HG02981 (cell line): ENCODE measurements around the gene TBC1D2.

Source experiments
- ATAC-seq: cut with Tn5 transposase; IDR thresholded peaks from one replicate; pipeline ENCODE4 v1.9.1; 2021; ENCODE audit warnings: mild to moderate bottlenecking, moderate library complexity; ENCODE audit not compliant: unreplicated experiment

Gene TBC1D2

GRCh38 chr9:98241357-98242300 lies 13.8 kb downstream of the TBC1D2 start:
- ATAC-seq = no peak

- ATAC-seq = no peak
Measured at GRCh38 chr9:98240475-98240874, 15.0 kb downstream of the TBC1D2 start.

GRCh38 chr9:98236901-98237487 lies 18.5 kb downstream of the TBC1D2 start:
- no peak for ATAC-seq

GRCh38 chr9:98235126-98235525 lies 20.3 kb downstream of the TBC1D2 start:
- ATAC-seq = no peak

GRCh38 chr9:98234245-98234825 lies 21.1 kb downstream of the TBC1D2 start:
- no peak for ATAC-seq

- no peak for ATAC-seq
Measured at GRCh38 chr9:98232926-98233325, 22.5 kb downstream of the TBC1D2 start.

- no peak for ATAC-seq
Measured at GRCh38 chr9:98231770-98232478, 23.5 kb downstream of the TBC1D2 start.

GRCh38 chr9:98230789-98231188 lies 24.7 kb downstream of the TBC1D2 start:
- no peak for ATAC-seq

- no peak for ATAC-seq
Measured at GRCh38 chr9:98230304-98230703, 25.1 kb downstream of the TBC1D2 start.

- no peak for ATAC-seq
Measured at GRCh38 chr9:98229620-98230019, 25.8 kb downstream of the TBC1D2 start.

GRCh38 chr9:98229090-98229395 lies 26.4 kb downstream of the TBC1D2 start:
- ATAC-seq = no peak

- ATAC-seq = no peak
Measured at GRCh38 chr9:98228392-98229089, 26.9 kb downstream of the TBC1D2 start.

- no peak for ATAC-seq
Measured at GRCh38 chr9:98227883-98228282, 27.6 kb downstream of the TBC1D2 start.

- no peak for ATAC-seq
Measured at GRCh38 chr9:98226957-98227356, 28.5 kb downstream of the TBC1D2 start.

GRCh38 chr9:98226516-98226915 lies 28.9 kb downstream of the TBC1D2 start:
- ATAC-seq = no peak

GRCh38 chr9:98225015-98225442 lies 30.4 kb downstream of the TBC1D2 start:
- no peak for ATAC-seq

- ATAC-seq = no peak
Measured at GRCh38 chr9:98222885-98223691, 32.4 kb downstream of the TBC1D2 start.

- no peak for ATAC-seq
Measured at GRCh38 chr9:98220911-98221310, 34.5 kb downstream of the TBC1D2 start.

GRCh38 chr9:98219794-98220370 lies 35.6 kb downstream of the TBC1D2 start:
- ATAC-seq = no peak

GRCh38 chr9:98219364-98219716 lies 36.1 kb downstream of the TBC1D2 start:
- ATAC-seq = no peak
